MCF 10A (cell line): Measurements from ENCODE around the gene PCGF2. TPM values are rescaled to one million over a fixed set of nuclear protein-coding genes. Genes with fewer than 3 reads are reported as not detected.

Experiments used
- BruUV-seq: library from RNA; stranded (reverse); fragments of 400-500 nt; replicated peaks from 2 replicates; lab custom pipeline; 2021; lab: Mats Ljungman, UMichigan
- CTCF ChIA-PET: fragments of 300-600 bp; sonication (Branson Sonifier 250); formaldehyde crosslinking; extraction: SDS; loops from one replicate; lab custom pipeline; 2021; ENCODE audit warnings: antibody characterized with exemption, inconsistent platforms; lab: Yijun Ruan, JAX
- POLR2A ChIA-PET: fragments of 300-600, 350-650 bp; sonication (Branson Sonifier 250); formaldehyde crosslinking; extraction: SDS; loops from one replicate; lab custom pipeline; 2020; ENCODE audit warnings: antibody characterized with exemption, inconsistent platforms; lab: Yijun Ruan, JAX
- DNase-seq: peaks from one replicate; pipeline ENCODE4 v3.0.0-alpha.2; 2018; ENCODE audit not compliant: unreplicated experiment
- H3K27ac Mint-ChIP-seq: one replicate; pipeline ENCODE4 v1.8.0; 2022; ENCODE audit warnings: mild to moderate bottlenecking, low read depth, mixed read lengths; ENCODE audit not compliant: unreplicated experiment
- H3K27me3 Mint-ChIP-seq: one replicate; pipeline ENCODE4 v1.8.0; 2022; ENCODE audit warnings: mixed read lengths; ENCODE audit not compliant: insufficient read depth, unreplicated experiment
- H3K36me3 Mint-ChIP-seq: one replicate; pipeline ENCODE4 v1.8.0; 2022; ENCODE audit warnings: mild to moderate bottlenecking, moderate library complexity, mixed read lengths; ENCODE audit not compliant: insufficient read depth, unreplicated experiment
- H3K4me1 Mint-ChIP-seq: one replicate; pipeline ENCODE4 v1.8.0; 2022; ENCODE audit warnings: mixed read lengths; ENCODE audit not compliant: insufficient read depth, unreplicated experiment
- H3K4me3 Mint-ChIP-seq: one replicate; pipeline ENCODE4 v1.8.0; 2022; ENCODE audit warnings: mild to moderate bottlenecking, moderate library complexity, mixed read lengths; ENCODE audit not compliant: unreplicated experiment
- H3K9me3 Mint-ChIP-seq: one replicate; pipeline ENCODE4 v1.8.0; 2022; ENCODE audit warnings: mixed read lengths; ENCODE audit not compliant: unreplicated experiment
- CTCF ChIP-seq: fragments of 200-600 bp; IDR thresholded peaks from one replicate; pipeline ENCODE4 v1.8.0; 2022; ENCODE audit warnings: antibody characterized with exemption, mild to moderate bottlenecking; ENCODE audit not compliant: unreplicated experiment
- intact Hi-C: fragments of 100-400 bp; cut with micrococcal nuclease; formaldehyde crosslinking; loops from 2 replicates; pipeline ENCODE4 v1.14.1; 2022
- total RNA-seq: library from RNA; stranded (reverse); gene quantifications from 2 replicates; pipeline ENCODE4 v1.2.3, GENCODE V29; 2022

Gene PCGF2
- total RNA-seq, 1 experiment from 2014 or later, result 32.6 TPM

DNA sequence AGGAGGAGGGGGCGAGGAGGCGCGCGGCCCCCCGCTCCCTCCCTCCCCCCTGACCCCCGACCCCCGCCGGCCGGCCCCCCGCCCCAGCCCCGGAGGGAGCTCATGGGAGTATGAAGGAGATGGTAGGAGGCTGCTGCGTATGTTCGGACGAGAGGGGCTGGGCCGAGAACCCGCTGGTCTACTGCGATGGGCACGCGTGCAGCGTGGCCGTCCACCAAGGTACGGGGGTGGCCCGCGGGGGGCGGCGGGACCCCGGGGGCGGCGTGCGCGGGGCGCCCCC is 42.7 kb downstream of the PCGF2 start:
- ChIA-PET CTCF (interaction anchor here (1.5 kb wide), 1 partner anchor 22 kb away, joined by 5 read pairs; no protein-coding TSS in a partner anchor), POLR2A (interaction anchor here (0.7 to 4.6 kb wide), 17 partner anchors 9 to 241 kb away, joined by 3 to 39 read pairs (median 7); partner anchors contain the start of genes CISD3, EPOP, LASP1 and PSMB3)
- Mint-ChIP-seq H3K9me3 (no peaks in the 10 kb centered on the region), H3K4me1 (peaks cover 17% of the 10 kb centered on the region), H3K27ac (peak overlapping the region; percentile 90), H3K27me3 (no peaks in the 10 kb centered on the region), H3K36me3 (peaks cover 36% of the 10 kb centered on the region), H3K4me3 (peak overlapping the region; percentile 99)
- intact Hi-C loops, result loop anchor here (10.0 kb wide), 1 partner anchor 49 kb away; the partner anchor contains the start of gene PSMB3
- BruUV-seq, result no TSS peak
- TF ChIP-seq CTCF, result no peak
- DNase-seq, result no peak

DNA sequence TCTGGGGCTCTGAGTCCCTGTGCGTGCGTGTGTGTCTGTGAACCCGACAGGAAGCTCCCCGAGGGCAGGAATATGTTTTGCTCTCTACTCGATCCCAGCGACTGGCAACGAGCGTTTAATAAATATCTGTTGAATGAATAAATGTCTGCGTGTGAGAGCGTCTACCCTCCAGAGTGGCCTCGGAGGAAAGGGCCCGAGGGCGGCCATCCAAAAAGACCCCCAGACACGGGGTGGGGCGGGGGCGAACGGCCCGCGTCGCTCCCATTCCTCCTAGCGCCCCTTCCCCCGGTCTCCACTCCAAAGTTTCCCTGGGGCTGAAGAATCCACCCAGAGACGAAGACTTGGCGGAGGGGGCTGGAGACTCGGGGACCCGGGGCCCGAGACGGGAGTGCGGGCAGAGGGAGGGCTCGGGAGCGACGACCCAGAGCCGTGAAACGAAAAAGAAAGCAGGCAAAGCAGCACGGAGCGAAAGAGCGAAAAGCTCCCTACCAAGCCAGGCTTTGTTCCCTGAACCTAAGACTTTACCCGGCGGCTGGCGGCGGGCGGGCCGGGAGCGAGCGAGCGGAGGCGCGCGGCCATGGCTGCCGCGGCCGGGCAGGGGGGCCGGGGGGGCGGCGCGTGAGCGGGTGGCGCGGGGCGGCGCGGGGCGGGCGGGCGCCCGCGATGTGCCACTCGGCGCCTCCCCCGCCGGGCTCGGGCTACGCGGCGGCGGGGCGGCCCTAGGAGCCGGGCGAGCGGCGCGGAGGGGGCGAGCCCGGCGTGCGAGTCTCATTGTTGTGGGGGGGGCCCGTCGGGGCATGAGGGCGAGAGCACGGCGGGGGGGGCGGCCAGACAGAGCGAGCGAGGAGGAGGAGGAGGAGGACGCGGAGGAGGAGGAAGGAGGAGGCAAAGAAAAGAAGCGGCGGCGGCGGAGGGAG is 43.3 kb downstream of the PCGF2 start, which contains the start of gene MLLT6:
TSS of gene MLLT6 (plus strand) at position 668 of the 917 bp plus-strand sequence. CDS start 360 bp downstream, outside the sequence.
- ChIA-PET CTCF (interaction anchor here (0.6 to 1.5 kb wide), 4 partner anchors 21 to 29 kb away, joined by 3 to 5 read pairs (median 4); no protein-coding TSS in a partner anchor), POLR2A (interaction anchor here (0.6 to 4.6 kb wide), 23 partner anchors 10 to 1057 kb away, joined by 3 to 39 read pairs (median 4); partner anchors contain the start of genes CISD3, EPOP, LASP1 and PSMB3)
- Mint-ChIP-seq H3K4me1 (peaks cover 17% of the 10 kb centered on the region), H3K4me3 (peak within 1 kb of the TSS; percentile 99), H3K27ac (peak within 1 kb of the TSS; percentile 90), H3K36me3 (peaks cover 30% of the 10 kb centered on the region), H3K27me3 (no peaks in the 10 kb centered on the region), H3K9me3 (no peaks in the 10 kb centered on the region)
- BruUV-seq, result TSS peak; percentile 34
- peak; percentile 75 for DNase-seq
- intact Hi-C loops, result loop anchor here (10.0 kb wide), 1 partner anchor 50 kb away; the partner anchor contains the start of gene PSMB3
- no peak for TF ChIP-seq CTCF

DNA sequence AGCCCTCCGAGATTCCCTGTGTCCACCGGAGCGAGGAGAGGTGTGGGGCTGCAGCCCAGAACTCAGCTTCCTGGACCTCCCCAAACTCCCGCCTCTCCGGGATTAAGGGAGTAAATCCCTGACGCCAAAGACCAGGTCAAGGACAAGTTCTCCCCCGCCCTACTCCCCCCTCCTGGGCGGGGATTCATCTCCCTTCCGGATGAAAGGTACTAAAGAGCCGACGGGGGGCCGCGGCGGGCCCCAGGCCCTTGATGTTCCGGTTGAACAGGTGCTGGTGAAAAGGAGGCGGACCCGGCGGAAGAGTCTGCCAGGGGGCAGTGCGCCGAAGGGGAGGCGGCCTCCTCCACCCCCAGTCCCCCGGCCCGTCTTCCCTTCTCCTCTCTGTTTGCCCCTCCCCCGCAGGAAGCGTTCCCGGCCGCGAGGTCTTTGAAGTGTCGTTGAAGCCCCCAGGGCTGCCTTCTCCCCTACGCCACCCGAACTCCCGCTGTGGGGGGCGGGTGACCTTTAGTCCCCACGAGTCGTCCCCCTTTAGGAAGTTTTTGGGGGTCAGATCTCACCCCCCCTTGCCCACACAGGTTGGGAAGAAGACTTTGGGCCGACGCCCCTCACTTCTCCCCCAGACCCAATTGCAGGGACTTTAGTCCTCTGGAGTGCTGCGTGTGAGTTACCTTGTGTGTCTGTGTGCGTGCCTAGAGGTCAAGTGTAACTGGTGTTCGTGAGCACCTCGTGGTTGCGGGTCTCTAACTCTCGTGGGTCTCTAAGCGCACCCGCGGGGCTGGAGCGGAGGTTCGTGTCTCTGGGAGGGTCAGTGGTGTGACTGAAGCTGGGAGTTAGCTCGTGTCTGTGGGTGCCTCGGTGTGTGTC is 44.2 kb downstream of the PCGF2 start:
- ChIA-PET CTCF (interaction anchor here (0.6 to 1.5 kb wide), 4 partner anchors 21 to 28 kb away, joined by 3 to 5 read pairs (median 4); no protein-coding TSS in a partner anchor), POLR2A (interaction anchor here (0.6 to 4.6 kb wide), 17 partner anchors 10 to 1058 kb away, joined by 3 to 39 read pairs (median 4); partner anchors contain the start of genes CISD3, EPOP, LASP1 and PSMB3)
- TF ChIP-seq CTCF, result no peak
- DNase-seq, result peak; percentile 95
- peaks cover 17% of the 10 kb centered on the region for H3K4me1 Mint-ChIP-seq
- peaks cover 22% of the 10 kb centered on the region for H3K36me3 Mint-ChIP-seq
- H3K9me3 Mint-ChIP-seq, result no peaks in the 10 kb centered on the region
- H3K27me3 Mint-ChIP-seq, result no peaks in the 10 kb centered on the region
- H3K27ac Mint-ChIP-seq, result peak overlapping the region; percentile 90
- H3K4me3 Mint-ChIP-seq, result peak overlapping the region; percentile 99
- intact Hi-C loops, result loop anchor here (2.0 to 10.0 kb wide), 2 partner anchors 27 to 51 kb away; partner anchors contain the start of gene PSMB3
- BruUV-seq, result TSS peak; percentile 35
